Mammary epithelial cell (primary cell): ENCODE results near the gene ZNF3.

Experiments used
- CTCF ChIP-seq, 2 donors: IDR thresholded peaks in 1 of 2; conservative IDR thresholded peaks in 1 of 2; 2 replicates each; pipeline ENCODE4 v1.5.1; 2011 to 2012; ENCODE audit warnings: inconsistent platforms in 2 of 2, low read length in 2 of 2, mild to moderate bottlenecking in 2 of 2, control low read depth in 1 of 2, low read depth in 1 of 2; ENCODE audit not compliant: insufficient read depth in 1 of 2; ENCODE audit errors: extremely low read depth in 1 of 2
- EZH2 ChIP-seq: IDR thresholded peaks from 2 replicates; pipeline ENCODE4 v1.6.1; 2012; ENCODE audit warnings: low read length, inconsistent platforms, borderline replicate concordance

DNA sequence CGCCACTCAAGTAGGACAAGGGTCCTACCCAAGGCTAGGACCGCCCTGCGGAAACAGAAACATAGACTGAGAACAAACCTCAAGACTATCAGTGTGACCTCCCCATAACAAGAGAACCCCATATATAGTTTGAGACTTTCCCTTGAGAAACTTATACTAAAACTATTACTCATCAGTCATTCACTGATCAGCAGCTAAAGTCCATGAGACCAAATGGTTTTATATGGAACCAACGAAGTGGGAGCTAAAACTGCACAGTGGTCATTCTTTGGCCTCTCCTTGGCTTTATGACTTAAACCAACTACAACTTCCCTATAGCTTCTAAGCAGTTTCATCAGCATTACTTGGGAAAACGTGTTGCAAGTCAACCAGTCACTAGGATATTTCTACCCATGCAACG is 45.6 kb downstream of the ZNF3 start:
- no peak for TF ChIP-seq CTCF (conservative IDR thresholded peaks at IDR 0.05 in 1 of 2, IDR thresholded peaks at IDR 0.05 in 1 of 2; ENCODE audit: extremely low read depth in 1 of 2, insufficient read depth in 1 of 2, low read depth in 1 of 2, low read length in 2 of 2)
- TF ChIP-seq EZH2, result no peak
